CD4-positive, alpha-beta T cell treated with Interleukin-2 at 100 ng/mL for 4 hours (primary cell): Measurements from ENCODE around the gene SLC25A11.
A peak's percentile ranks its signal among the peaks of the same experiment; 100 is the strongest.
"Not testable (repeated sequence)": the region's sequence is repeated elsewhere in the genome, so short reads cannot be mapped to it uniquely, and the experiment has no call there.

Experiments used
- DNase-seq: peaks from one replicate; pipeline ENCODE4 v3.0.0-alpha.2; 2020; ENCODE audit warnings: low spot score

The SLC25A11 gene

GRCh38 chr17:4919511-4920047 is 20.3 kb downstream of the SLC25A11 start:
- DNase-seq = no peak

GRCh38 chr17:4914551-4914950 is 25.3 kb downstream of the SLC25A11 start:
- not testable (repeated sequence) for DNase-seq

- no peak for DNase-seq
Observed at GRCh38 chr17:4913994-4914393, 25.9 kb downstream of the SLC25A11 start.

GRCh38 chr17:4908711-4909496 is 30.9 kb downstream of the SLC25A11 start:
- peak; percentile 85 for DNase-seq

GRCh38 chr17:4908301-4908700 is 31.5 kb downstream of the SLC25A11 start:
- DNase-seq = no peak

GRCh38 chr17:4906642-4907041 is 33.2 kb downstream of the SLC25A11 start:
- not testable (repeated sequence) for DNase-seq

GRCh38 chr17:4903051-4903818 is 36.6 kb downstream of the SLC25A11 start, which contains the start of gene CHRNE:
Gene CHRNE (minus strand): TSS chr17:4903098. CDS start chr17:4903063, 35 bp downstream.
- peak; percentile 82 for DNase-seq

GRCh38 chr17:4902540-4902939 is 37.3 kb downstream of the SLC25A11 start:
- DNase-seq = no peak

- DNase-seq = no peak
Observed at GRCh38 chr17:4901648-4902344, 38.0 kb downstream of the SLC25A11 start.

GRCh38 chr17:4901108-4901647 is 38.7 kb downstream of the SLC25A11 start:
- DNase-seq = no peak

- peak; percentile 56 for DNase-seq
Observed at GRCh38 chr17:4900231-4901107, 39.4 kb downstream of the SLC25A11 start.

- DNase-seq = peak; percentile 84
Observed at GRCh38 chr17:4899341-4900230, 40.3 kb downstream of the SLC25A11 start, which contains the start of gene C17orf107. Gene C17orf107 (plus strand): TSS chr17:4899536. CDS start chr17:4899763, 227 bp downstream.

- no peak for DNase-seq
Observed at GRCh38 chr17:4898927-4899326, 40.9 kb downstream of the SLC25A11 start.

- DNase-seq = no peak
Observed at GRCh38 chr17:4898351-4898750, 41.5 kb downstream of the SLC25A11 start.

- no peak for DNase-seq
Observed at GRCh38 chr17:4897785-4898184, 42.1 kb downstream of the SLC25A11 start.

- DNase-seq = no peak
Observed at GRCh38 chr17:4897198-4897687, 42.6 kb downstream of the SLC25A11 start.

GRCh38 chr17:4896332-4897197 is 43.3 kb downstream of the SLC25A11 start:
- no peak for DNase-seq

- no peak for DNase-seq
Observed at GRCh38 chr17:4895657-4896331, 44.1 kb downstream of the SLC25A11 start.
